ENCODE results near the gene DNAJA2. TPM values are rescaled to one million over a fixed set of nuclear protein-coding genes. Genes with fewer than 3 reads are reported as not detected.
A peak's percentile ranks its signal among the peaks of the same experiment; 100 is the strongest.
"Not testable (repeated sequence)": the region's sequence is repeated elsewhere in the genome, so short reads cannot be mapped to it uniquely, and the experiment has no call there.

The DNAJA2 gene
- total RNA-seq, 4 donors from 2014 or later: 55.6 to 86.0 (median 62.1) TPM

DNA sequence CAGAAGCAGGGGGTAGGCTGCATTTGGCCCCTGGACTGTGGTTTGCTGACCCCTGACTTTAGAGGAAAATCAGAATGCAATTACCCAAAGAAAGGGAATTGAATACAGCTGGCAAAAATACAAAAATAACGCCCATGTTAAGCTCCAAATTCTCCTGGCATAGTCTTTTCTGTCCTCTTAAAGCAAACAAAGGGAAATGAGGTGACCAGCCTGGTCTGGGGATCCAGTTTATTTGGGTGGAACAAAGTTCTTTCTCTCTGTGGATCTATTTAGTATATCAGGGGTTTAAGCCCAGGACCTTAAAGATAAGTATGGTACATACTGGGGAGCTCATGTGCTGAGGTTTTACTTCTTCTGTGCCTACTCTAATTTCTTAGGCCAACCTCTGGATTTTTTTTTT is 23.5 kb downstream of the DNAJA2 start:
- DNase-seq: no peak
- Histone ChIP-seq H3K9me3 (no peaks in the 10 kb centered on the region), H3K36me3 (peaks cover 5 to 8% of the 10 kb centered on the region in 2 donors), H3K4me3 (replicated peaks in 1 of 3) (no peak overlapping the region), H3K27me3 (no peaks in the 10 kb centered on the region), H3K27ac (no peak overlapping the region), H3K4me1 (no peaks in the 10 kb centered on the region)
- WGBS, 2 donors: 44 to 53% methylated on average over 1 of the region's 1 CpG
- TF ChIP-seq, protein P1, sequence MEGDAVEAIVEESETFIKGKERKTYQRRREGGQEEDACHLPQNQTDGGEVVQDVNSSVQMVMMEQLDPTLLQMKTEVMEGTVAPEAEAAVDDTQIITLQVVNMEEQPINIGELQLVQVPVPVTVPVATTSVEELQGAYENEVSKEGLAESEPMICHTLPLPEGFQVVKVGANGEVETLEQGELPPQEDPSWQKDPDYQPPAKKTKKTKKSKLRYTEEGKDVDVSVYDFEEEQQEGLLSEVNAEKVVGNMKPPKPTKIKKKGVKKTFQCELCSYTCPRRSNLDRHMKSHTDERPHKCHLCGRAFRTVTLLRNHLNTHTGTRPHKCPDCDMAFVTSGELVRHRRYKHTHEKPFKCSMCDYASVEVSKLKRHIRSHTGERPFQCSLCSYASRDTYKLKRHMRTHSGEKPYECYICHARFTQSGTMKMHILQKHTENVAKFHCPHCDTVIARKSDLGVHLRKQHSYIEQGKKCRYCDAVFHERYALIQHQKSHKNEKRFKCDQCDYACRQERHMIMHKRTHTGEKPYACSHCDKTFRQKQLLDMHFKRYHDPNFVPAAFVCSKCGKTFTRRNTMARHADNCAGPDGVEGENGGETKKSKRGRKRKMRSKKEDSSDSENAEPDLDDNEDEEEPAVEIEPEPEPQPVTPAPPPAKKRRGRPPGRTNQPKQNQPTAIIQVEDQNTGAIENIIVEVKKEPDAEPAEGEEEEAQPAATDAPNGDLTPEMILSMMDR (IDR thresholded peaks at IDR 0.05): no peak
- TF ChIP-seq POLR2A (IDR thresholded peaks at IDR 0.05): no peak
- intact Hi-C loops (cut with DNase I): no loop called here

DNA sequence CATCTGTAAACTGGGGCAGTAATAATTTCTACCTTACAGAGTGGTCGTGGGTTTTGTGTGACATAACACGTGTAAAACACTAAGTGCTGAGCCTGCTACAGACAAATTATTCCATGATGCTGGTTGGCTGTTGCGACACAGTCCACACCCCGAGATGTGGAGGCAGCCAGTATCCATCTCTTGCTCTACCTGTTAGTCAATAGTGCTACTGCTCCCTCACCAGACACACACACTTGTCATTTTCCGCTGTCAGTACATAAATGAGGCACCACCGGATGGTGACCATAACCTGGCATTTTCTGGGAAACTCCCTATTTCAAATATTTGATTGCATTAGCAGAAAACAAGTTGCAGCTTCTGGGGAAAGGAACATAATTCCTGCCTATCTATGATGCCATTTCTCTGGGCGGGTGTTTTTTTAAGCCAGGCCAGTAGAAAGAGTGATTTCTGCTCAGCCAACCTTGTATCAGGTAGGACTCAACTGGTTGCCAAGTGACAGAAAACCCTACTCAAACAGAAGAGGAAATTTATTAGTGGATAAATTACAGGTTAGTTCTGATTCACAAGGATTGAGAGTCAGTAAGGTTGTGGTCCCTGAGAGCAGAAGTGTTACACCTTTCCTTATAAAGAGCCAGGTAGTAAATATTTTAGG is 24.1 kb downstream of the DNAJA2 start:
- Histone ChIP-seq H3K9me3 (no peaks in the 10 kb centered on the region), H3K4me1 (no peaks in the 10 kb centered on the region), H3K36me3 (peaks cover 0 to 5% of the 10 kb centered on the region in 2 donors), H3K27me3 (no peaks in the 10 kb centered on the region), H3K4me3 (replicated peaks in 1 of 3) (no peak overlapping the region), H3K27ac (no peak overlapping the region)
- peak in 1 of 2 donors; percentile 10 for DNase-seq
- WGBS, 2 donors: 80 to 87% methylated on average over 7 of the region's 7 CpGs
- intact Hi-C loops (cut with DNase I): no loop called here
- no peak for TF ChIP-seq POLR2A (IDR thresholded peaks at IDR 0.05)
- TF ChIP-seq, protein P1 (IDR thresholded peaks at IDR 0.05): no peak

- Histone ChIP-seq H3K36me3 (no peaks in the 10 kb centered on the region), H3K4me3 (replicated peaks in 1 of 3) (no peak overlapping the region), H3K4me1 (no peaks in the 10 kb centered on the region), H3K9me3 (no peaks in the 10 kb centered on the region), H3K27ac (no peak overlapping the region), H3K27me3 (no peaks in the 10 kb centered on the region)
- no peak for TF ChIP-seq POLR2A (IDR thresholded peaks at IDR 0.05)
- TF ChIP-seq, protein P1 (IDR thresholded peaks at IDR 0.05): no peak
- WGBS, 2 donors: 77 to 85% methylated on average over 4 of the region's 4 CpGs
- no peak for DNase-seq
- intact Hi-C loops (cut with DNase I): no loop called here
Measured at GRCh38 chr16:46948548-46949166, 24.8 kb downstream of the DNAJA2 start.

GRCh38 chr16:46947900-46948547 is 25.4 kb downstream of the DNAJA2 start:
- H3K4me1 ChIP-seq: no peaks in the 10 kb centered on the region
- TF ChIP-seq POLR2A (IDR thresholded peaks at IDR 0.05): no peak
- TF ChIP-seq, protein P1 (IDR thresholded peaks at IDR 0.05): peak in 4 of 6 experiments; percentile 19 to 50 (median 48)
- WGBS, 2 donors: 89 to 92% methylated on average over 7 of the region's 7 CpGs
- peak; percentile 7 to 13 for DNase-seq
- no peak overlapping the region for H3K27ac ChIP-seq
- no peaks in the 10 kb centered on the region for H3K9me3 ChIP-seq
- no peak overlapping the region for H3K4me3 ChIP-seq (replicated peaks in 1 of 3)
- intact Hi-C loops (cut with DNase I): no loop called here
- no peaks in the 10 kb centered on the region for H3K27me3 ChIP-seq
- no peaks in the 10 kb centered on the region for H3K36me3 ChIP-seq

DNA sequence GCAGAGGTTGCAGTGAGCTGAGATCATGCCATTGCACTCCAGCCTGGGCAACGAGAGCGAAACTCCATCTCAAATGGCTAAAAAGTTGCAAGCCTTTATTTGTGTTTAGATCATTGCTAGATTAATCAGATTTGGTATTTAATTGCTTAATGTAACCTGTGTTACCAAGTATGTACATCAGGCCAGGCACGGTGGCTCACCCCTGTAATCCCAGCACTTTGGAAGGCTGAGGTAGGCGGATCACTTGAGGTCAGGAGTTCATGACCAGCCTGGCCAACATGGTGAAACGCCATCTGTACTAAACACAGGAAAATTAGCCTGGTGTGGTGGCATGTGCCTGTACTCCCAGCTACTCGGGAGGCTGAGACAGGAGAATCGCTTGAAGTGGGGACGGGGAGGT is 28.8 kb downstream of the DNAJA2 start:
- H3K9me3 ChIP-seq; H3K4me1 ChIP-seq; H3K4me3 ChIP-seq (replicated peaks in 1 of 3); H3K36me3 ChIP-seq; H3K27me3 ChIP-seq; DNase-seq; H3K27ac ChIP-seq; intact Hi-C loops (cut with DNase I): not testable (repeated sequence)
- 94 to 96% methylated on average over 8 of the region's 8 CpGs for WGBS, 2 donors

Data from thyroid gland (tissue), 4 donors.